ENCODE results near the gene TPD52L1.

DNA sequence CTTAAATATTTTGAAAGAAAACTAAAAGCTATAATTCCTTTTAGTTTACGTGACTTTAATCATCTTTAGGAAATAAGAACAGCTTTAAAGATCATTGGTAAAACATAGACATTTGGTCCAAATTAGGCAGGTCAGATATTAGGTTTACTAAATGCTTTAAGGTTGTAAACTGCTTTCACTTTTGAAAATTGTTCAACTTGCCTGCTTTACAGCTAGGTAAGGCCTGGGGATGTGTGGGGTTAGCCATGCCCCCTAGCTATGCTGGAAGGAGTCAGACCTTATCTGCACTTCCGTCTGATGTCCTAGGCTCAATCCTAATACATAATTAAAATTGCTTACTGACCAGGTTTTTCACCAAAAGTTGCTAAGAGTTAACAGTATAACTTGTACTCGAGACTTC, 30.5 kb upstream of the TPD52L1 start:
- TF ChIP-seq NR3C1 (CRISPR knock-in tag; conservative IDR thresholded peaks at IDR 0.05; ENCODE audit: low read depth) (no peak), ZBTB21 (CRISPR knock-in tag; IDR thresholded peaks at IDR 0.05; ENCODE audit: borderline replicate concordance) (no peak), TEAD1 (CRISPR knock-in tag; IDR thresholded peaks at IDR 0.05) (no peak), ETV6 (CRISPR knock-in tag; IDR thresholded peaks at IDR 0.05) (no peak), NR2C2 (CRISPR knock-in tag; IDR thresholded peaks at IDR 0.05) (no peak)
- TF ChIP-seq, protein P1, sequence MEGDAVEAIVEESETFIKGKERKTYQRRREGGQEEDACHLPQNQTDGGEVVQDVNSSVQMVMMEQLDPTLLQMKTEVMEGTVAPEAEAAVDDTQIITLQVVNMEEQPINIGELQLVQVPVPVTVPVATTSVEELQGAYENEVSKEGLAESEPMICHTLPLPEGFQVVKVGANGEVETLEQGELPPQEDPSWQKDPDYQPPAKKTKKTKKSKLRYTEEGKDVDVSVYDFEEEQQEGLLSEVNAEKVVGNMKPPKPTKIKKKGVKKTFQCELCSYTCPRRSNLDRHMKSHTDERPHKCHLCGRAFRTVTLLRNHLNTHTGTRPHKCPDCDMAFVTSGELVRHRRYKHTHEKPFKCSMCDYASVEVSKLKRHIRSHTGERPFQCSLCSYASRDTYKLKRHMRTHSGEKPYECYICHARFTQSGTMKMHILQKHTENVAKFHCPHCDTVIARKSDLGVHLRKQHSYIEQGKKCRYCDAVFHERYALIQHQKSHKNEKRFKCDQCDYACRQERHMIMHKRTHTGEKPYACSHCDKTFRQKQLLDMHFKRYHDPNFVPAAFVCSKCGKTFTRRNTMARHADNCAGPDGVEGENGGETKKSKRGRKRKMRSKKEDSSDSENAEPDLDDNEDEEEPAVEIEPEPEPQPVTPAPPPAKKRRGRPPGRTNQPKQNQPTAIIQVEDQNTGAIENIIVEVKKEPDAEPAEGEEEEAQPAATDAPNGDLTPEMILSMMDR (IDR thresholded peaks at IDR 0.05): no peak
- TF ChIP-seq, protein P2, sequence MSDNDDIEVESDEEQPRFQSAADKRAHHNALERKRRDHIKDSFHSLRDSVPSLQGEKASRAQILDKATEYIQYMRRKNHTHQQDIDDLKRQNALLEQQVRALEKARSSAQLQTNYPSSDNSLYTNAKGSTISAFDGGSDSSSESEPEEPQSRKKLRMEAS (CRISPR knock-in tag; IDR thresholded peaks at IDR 0.05): no peak
- TF ChIP-seq, protein P3, sequence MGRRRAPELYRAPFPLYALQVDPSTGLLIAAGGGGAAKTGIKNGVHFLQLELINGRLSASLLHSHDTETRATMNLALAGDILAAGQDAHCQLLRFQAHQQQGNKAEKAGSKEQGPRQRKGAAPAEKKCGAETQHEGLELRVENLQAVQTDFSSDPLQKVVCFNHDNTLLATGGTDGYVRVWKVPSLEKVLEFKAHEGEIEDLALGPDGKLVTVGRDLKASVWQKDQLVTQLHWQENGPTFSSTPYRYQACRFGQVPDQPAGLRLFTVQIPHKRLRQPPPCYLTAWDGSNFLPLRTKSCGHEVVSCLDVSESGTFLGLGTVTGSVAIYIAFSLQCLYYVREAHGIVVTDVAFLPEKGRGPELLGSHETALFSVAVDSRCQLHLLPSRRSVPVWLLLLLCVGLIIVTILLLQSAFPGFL (CRISPR knock-in tag; IDR thresholded peaks at IDR 0.05; ENCODE audit: borderline replicate concordance): no peak
- TF ChIP-seq, protein P4, sequence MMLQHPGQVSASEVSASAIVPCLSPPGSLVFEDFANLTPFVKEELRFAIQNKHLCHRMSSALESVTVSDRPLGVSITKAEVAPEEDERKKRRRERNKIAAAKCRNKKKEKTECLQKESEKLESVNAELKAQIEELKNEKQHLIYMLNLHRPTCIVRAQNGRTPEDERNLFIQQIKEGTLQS (CRISPR knock-in tag; conservative IDR thresholded peaks at IDR 0.05): no peak

All from WTC11 (cell line).